Stimulated activated CD8-positive, alpha-beta memory T cell treated with anti-CD3 and anti-CD28 coated beads, Interleukin-7, amount 100 ng/mL, for 1 hour (primary cell): ENCODE data around the gene OXSR1.
"Not testable (repeated sequence)": the region's sequence is repeated elsewhere in the genome, so short reads cannot be mapped to it uniquely, and the experiment has no call there.

ENCODE experiments used
- DNase-seq, 2 donors: peaks; one replicate each; pipeline ENCODE4 v3.0.0-alpha.2; 2020; ENCODE audit warnings: low read depth in 2 of 2

OXSR1 gene

DNA sequence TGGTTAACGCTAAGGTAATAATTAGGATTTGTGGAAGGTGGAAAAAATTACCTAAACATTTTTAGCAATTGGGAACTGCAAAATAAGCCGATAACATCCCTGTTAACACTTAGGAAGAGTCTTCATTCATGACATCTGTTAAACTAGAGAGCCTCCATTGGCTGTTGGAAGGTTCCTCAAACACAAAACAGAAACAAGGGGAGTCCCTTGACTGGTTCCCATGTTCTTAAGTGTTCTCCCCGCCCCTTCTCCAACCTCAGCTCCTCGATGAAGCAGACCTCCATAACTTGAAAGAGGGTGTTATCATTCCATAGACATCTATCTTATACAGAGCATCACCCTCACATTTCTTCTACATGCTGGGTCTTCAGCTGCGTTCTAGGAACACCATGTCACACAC is 102.8 kb downstream of the OXSR1 start:
- DNase-seq: no peak

DNA sequence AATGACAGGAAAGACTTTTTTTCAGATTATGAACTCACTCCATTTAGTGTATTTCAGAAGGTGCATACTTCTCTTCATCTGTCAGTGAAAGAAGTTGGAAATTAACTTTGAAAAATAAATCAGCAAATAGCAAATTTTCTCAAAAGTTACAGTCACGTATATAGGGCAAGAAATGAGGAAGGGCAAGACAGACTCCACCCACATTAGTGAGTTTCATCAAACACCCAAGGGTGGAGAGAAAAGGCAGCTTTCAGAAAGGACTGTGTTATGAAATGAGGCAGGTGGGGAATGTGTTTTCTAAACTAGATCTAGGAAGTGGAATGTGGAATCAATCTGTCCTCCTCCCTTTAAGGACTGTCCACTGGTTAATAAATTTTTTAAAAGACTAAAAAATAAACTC is 103.2 kb downstream of the OXSR1 start:
- no peak for DNase-seq

DNA sequence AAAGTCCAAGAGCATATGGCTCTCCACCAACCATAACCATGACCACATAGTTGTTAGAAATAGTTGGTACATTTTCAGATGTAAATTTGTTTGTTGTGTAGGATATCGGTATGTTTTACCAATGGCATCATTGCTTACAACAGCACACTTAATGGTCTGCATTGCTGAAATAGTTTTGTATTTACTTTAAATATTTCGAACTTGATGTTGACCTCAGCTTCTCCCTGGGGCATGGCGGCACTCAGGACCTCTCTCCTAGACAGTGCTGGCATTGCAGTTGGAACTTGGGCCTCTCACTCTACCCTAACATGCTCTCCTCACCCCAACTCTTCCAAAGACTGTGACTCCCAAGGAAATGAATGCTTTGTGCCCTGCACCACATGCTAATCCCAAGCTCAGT is 105.3 kb downstream of the OXSR1 start:
- no peak for DNase-seq

DNA sequence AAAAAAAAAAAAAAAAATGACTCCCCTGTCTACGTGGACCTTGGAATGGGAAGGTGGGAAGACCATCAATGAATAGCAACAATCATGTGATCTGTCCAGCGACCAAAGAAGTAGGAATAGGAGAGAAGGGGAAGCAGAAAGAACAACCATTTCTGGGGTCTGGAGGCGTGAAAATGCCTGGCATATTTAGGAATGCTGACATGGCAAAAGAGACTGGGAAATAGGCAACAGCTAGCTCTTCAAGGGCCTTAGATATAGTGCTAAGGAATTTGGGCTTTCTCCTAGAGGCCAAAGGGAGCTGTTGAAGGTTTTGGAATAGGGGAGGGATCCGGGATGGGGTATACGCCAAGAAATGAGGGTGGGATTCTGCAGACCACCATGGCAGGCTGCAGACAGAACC is 106.2 kb downstream of the OXSR1 start:
- DNase-seq: no peak

DNA sequence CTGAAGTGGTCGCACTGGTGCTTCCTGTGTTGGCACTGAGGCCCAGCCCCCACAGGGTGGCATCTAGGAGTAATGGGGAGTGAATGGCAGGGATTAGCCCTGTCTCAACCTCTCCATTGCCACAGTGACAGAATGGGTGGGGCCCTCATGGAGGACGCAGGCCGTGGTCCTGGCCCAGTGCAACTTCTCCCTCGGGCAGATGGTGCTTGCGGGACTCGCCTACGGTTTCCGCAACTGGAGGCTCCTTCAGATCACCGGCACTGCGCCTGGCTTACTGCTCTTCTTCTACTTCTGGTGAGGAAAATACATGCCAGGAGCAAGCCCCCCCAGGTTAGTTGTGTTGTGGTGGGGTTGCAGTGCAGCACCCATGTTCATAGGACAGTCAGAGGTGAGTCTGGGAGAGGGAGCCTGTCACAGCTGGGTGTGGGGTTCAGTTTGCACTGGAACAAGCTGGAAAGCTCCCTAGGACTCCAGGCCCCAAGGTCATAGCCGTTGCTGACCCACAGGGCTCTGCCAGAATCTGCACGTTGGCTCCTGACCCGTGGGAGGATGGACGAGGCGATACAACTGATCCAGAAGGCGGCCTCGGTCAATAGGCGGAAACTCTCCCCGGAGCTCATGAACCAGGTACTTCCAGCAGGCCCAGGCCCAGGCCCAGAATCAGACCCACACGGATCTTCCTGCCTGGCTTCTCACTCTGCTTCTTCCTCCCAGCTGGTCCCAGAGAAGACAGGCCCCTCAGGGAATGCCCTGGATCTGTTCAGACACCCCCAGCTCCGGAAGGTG is 109.7 kb downstream of the OXSR1 start:
- DNase-seq: no peak

GRCh38 chr3:38275658-38276057 is 110.3 kb downstream of the OXSR1 start:
- DNase-seq: no peak

GRCh38 chr3:38276081-38276916 is 111.0 kb downstream of the OXSR1 start:
- no peak for DNase-seq

GRCh38 chr3:38276917-38277630 is 111.7 kb downstream of the OXSR1 start:
- no peak for DNase-seq

DNA sequence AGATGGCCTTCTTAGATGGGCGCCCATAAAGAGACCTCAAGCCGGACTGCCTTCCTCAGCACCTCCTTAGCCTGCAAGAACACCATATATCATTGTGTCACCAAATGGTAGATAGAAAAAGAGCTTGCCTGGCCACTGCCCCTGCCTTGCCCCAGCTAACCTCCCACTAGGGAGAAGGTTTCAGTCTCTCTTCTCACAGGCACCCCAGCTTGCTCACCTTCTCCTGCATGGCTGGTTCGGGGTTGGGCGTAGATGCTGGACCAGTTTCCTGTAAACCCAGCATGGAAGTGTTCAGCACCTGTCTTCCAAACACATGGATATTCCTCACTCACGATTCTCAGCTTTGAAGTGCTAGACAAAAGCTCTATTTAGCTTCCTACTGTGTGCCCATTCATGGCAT is 113.5 kb downstream of the OXSR1 start:
- no peak for DNase-seq

GRCh38 chr3:38281895-38282686 is 116.8 kb downstream of the OXSR1 start, which contains the start of gene SLC22A14:
Gene SLC22A14 (plus strand): TSS chr3:38282294. CDS start chr3:38306027, 23,733 bp downstream.
- DNase-seq: no peak

GRCh38 chr3:38283810-38284755 is 118.7 kb downstream of the OXSR1 start:
- no peak for DNase-seq

DNA sequence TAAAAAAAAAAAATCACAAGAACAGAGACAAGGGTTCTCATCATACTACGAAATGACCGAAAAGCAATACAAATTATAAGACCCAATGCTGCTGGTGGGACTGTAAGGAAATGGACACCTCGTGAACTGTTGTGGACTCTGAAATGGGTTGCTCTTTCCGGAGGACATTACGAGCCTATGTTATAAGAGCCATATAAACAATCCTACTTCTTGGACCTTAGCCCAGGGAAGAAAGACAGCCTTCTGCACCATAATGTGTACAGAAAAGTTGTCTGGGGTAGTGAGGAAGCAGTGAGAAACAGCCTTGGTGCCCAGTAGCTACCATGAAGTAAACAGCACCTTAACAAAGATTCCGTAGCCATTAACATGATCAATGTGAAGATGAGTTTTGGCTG is 119.4 kb downstream of the OXSR1 start:
- no peak for DNase-seq

DNA sequence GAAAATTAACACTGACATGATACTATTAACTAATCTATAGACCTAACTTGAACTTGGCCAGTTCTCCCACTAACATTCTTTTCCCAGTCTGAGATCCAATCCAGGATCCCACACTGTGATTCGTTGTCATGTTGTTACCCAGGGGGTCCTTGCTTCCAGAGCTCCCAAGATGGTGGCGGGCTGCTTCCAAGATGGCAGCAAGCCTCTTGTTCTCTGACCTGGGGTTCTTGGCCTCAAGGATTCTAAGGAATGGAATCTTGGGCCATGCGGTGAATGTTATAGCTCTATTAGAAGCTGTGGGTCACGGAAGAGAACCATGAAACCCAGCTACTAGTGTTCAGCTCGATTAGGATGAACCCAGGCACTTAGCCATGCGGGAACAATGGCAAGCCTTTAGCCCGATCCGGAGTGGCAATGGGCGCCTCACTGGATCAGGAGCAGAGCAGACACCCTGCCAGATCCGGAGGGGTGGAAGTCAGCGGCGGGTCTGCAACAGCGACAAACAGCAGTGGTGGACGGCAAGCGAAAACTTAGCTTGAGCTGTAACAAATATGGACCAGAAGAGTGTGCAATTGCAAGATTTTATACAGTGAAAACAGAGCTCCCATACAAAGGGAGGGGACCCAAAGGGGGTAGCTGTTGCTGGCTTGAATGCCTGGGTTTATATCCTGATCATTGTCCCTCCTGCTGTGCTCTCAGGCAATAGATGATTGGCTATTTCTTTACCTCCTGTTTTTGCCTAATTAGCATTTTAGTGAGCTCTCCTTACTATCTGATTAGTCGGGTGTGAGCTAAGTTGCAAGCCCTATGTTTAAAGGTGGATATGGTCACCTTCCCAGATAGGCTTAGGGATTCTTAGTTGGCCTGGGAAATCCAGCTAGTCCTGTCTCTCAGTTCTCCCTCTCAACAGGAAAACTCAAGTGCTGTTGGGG is 124.2 kb downstream of the OXSR1 start:
- not testable (repeated sequence) for DNase-seq

DNA sequence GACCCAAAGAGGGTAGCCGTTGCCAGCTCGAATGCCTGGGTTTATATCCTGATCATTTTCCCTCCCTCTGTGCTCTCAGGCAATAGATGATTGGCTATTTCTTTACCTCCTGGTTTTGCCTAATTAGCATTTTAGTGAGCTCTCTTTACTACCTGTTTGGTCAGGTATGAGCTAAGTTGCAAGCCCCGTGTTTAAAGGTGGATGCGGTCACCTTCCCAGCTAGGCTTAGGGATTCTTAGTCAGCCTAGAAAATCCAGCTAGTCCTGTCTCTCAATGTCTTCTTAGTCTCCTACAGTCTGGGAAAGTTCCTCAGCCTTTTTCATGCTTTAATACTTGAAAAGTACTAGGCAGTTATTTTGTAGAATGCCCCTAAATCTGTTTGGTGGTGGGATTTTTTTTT is 131.7 kb downstream of the OXSR1 start:
- not testable (repeated sequence) for DNase-seq

- DNase-seq: no peak
Measured at GRCh38 chr3:38297537-38297936, 132.2 kb downstream of the OXSR1 start.

DNA sequence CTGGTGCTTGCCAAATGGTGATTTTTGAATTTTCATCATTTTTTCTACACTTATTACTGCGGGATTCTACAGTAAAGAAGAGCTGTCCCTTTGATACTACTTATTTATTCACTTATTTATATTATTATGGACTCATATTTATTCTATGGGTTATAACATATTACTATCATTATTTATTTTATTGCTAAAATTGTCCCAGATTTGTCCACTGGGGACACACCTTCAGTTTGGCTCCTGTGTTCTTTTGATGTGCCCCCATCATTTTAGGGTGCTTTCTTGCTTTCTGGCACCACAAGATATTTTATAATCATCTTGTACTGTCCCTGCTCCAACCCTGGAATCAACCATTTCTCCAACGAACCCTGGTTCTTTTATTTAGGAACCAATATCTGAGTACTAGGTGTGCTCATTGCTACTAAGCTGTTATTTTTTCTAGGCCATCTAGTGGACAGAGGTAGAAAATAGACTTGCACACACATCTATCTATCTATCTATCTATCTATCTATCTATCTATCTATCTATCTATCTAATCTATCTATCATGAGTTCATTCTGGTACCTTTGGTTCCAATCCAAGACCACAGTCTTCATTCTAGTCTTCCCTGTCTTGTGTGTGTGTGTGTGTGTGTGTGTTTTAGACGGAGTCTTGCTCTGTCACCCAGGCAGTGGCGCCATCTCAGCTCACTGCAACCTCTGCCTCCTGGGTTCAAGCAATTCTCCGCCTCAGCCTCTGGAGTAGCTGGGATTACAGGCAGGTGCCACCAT is 132.8 kb downstream of the OXSR1 start:
- no peak for DNase-seq
